ENCODE measurements around the gene GNG10. TPM values are rescaled to one million over a fixed set of nuclear protein-coding genes. Genes with fewer than 3 reads are reported as not detected.

The GNG10 gene
- total RNA-seq, 2 donors from 2014 or later: 17.2 to 24.7 TPM

DNA sequence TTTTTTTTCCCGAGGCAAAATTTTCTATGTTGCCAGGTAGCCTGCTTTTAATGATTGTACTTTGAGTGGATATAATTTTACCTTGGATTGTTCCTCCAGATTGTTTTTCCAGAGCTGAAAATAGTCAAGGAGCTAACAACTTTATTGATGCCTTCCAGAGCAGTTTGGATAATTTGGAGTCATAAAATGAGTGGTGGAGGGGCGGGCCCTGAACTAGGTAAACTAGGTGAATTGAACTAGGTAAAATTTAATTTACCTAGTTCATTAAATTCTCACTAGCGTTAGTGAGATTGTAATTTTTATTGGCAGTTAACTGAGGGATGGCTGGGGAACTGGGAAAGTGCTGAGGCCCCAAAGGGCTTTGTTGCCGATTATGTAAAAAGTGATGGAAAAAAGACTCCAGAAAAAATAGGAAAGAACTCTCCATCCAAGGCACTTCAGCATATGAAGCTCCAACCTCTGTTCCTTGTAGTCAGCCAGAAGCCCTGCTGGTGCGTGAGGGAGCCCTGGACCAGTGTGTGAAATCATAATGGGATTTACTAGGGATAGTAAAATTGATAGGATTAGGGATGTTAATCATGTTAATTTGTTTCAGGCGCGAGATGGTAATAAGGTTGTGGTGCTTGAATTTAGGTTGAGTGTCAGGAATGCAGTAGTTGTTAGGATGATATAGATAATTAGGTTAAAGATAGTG is 28.6 kb upstream of the GNG10 start:
- no peak for DNase-seq
- ATAC-seq (replicated peaks in 1 of 2): no peak
- H3K36me3 Mint-ChIP-seq (ENCODE audit: insufficient read depth in 2 of 2): peaks cover 1 to 5% of the 10 kb centered on the region in 2 donors
- H3K27me3 Mint-ChIP-seq (ENCODE audit: low read depth): no peaks in the 10 kb centered on the region
- H3K4me1 Mint-ChIP-seq (ENCODE audit: low read depth): peaks cover 52% of the 10 kb centered on the region
- peak overlapping the region; percentile 11 for H3K27ac Mint-ChIP-seq
- H3K4me3 Mint-ChIP-seq: peak overlapping the region; percentile 85 to 92
- no peaks in the 10 kb centered on the region for H3K9me3 Mint-ChIP-seq

DNA sequence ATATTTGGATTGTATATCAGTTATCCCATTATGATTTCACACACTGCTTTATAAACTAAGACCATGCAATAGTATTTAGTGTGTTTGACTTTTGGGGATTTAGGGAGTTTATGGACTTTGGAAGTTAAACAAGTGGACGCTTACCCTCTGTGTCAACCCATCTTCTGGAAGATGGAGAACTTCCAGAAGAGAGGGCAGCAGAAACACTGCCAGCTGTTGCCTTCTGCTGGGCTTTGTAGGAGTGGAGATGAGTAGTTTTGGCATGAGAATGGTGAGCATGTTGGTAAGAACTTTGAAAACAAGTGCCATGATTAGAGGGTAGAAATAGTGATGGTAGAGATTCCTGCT is 28.0 kb upstream of the GNG10 start:
- H3K4me1 Mint-ChIP-seq (ENCODE audit: low read depth): peaks cover 52% of the 10 kb centered on the region

DNA sequence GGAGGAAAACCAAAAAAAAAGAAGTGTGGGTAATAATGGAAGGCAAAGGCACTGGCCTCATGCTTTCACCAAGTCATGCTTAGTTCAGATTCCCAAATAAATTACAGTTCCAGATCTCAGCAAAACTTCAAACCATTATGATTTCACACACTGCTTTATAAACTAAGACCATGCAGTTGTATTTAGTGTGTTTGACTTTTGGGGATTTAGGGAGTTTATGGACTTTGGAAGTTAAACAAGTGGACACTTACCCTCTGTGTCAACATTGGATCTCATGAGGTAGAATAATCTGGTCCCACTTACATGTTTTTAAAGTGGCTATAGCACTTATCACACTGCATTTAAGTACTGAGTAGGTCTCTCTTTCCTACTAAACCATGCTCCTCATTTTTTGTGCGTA is 26.5 kb upstream of the GNG10 start:
- Mint-ChIP-seq H3K27ac (no peak overlapping the region), H3K36me3 (ENCODE audit: insufficient read depth in 2 of 2) (peaks cover 1 to 5% of the 10 kb centered on the region in 2 donors), H3K9me3 (no peaks in the 10 kb centered on the region), H3K4me3 (peak overlapping the region in 1 of 2 donors; percentile 55), H3K27me3 (ENCODE audit: low read depth) (no peaks in the 10 kb centered on the region), H3K4me1 (ENCODE audit: low read depth) (peaks cover 52% of the 10 kb centered on the region)
- ATAC-seq (replicated peaks in 1 of 2): no peak
- DNase-seq: no peak

More for the DNA sequence above, 28.0 kb upstream of the GNG10 start:
- Mint-ChIP-seq H3K4me3 (peak overlapping the region; percentile 85 to 92), H3K36me3 (ENCODE audit: insufficient read depth in 2 of 2) (peaks cover 1 to 5% of the 10 kb centered on the region in 2 donors), H3K9me3 (no peaks in the 10 kb centered on the region), H3K27me3 (ENCODE audit: low read depth) (no peaks in the 10 kb centered on the region), H3K27ac (no peak overlapping the region)
- no peak for DNase-seq
- ATAC-seq (replicated peaks in 1 of 2): no peak

DNA sequence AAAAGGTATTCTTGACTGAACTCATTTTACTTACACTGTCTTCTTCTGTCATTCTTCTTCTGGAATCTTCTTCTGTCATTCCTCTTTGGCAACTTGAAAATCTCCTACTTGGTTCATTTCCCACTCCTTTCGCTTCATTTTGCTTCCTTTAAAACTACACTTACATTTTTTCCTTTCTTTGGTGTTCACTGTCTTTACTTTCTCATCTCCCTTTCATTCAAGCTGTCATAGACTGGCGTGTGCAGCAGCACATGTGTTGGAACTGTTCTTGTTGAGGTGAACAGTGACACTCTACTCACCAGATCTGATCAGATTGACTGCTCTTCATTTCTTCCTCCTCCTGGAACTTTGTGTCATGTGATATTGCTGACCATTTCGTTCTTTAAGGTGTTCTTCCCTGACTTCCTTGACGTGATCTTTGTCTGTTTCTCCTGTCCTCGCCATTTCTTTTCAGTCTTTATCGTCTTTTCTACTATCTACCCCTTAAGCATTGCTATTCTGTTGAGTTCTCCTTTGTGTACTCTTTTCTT is 23.9 kb upstream of the GNG10 start:
- peaks cover 38% of the 10 kb centered on the region for H3K4me1 Mint-ChIP-seq (ENCODE audit: low read depth)
- no peaks in the 10 kb centered on the region for H3K9me3 Mint-ChIP-seq
- H3K27ac Mint-ChIP-seq: no peak overlapping the region
- no peak for DNase-seq
- no peaks in the 10 kb centered on the region for H3K27me3 Mint-ChIP-seq (ENCODE audit: low read depth)
- no peak for ATAC-seq (replicated peaks in 1 of 2)
- peaks cover 1 to 5% of the 10 kb centered on the region in 2 donors for H3K36me3 Mint-ChIP-seq (ENCODE audit: insufficient read depth in 2 of 2)
- no peak overlapping the region for H3K4me3 Mint-ChIP-seq

DNA sequence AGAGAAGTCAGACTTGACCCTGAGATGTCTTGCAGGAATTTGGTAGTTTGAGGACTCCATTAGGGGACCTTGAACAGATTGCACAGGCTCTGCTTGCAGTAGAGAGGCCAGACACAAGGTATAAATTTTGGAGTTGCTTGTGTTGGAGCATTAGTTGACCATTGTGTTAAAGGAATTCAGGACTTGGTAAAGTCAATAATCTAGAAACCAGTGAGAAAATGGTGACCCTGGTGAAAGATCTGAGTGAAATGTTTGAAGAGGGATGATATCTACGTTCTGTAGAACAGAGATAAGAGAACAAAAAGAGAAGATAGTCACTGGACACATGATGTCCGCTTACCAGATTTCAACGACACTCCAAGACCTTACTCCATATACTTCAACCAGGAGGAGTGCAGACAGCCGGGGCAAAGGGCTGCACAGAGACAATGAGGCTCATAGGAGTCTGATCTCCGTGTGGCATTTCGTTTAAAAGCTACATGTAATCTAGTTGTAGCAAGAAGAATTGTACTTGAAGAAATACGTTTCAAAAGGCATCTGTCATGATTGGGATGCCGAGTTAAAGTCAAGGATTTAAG is 17.1 kb upstream of the GNG10 start:
- Mint-ChIP-seq H3K9me3 (no peaks in the 10 kb centered on the region), H3K4me1 (ENCODE audit: low read depth) (no peaks in the 10 kb centered on the region), H3K36me3 (ENCODE audit: insufficient read depth in 2 of 2) (peaks cover 3 to 6% of the 10 kb centered on the region in 2 donors), H3K27ac (no peak overlapping the region), H3K4me3 (no peak overlapping the region), H3K27me3 (ENCODE audit: low read depth) (no peaks in the 10 kb centered on the region)
- ATAC-seq (replicated peaks in 1 of 2): no peak
- no peak for DNase-seq

DNA sequence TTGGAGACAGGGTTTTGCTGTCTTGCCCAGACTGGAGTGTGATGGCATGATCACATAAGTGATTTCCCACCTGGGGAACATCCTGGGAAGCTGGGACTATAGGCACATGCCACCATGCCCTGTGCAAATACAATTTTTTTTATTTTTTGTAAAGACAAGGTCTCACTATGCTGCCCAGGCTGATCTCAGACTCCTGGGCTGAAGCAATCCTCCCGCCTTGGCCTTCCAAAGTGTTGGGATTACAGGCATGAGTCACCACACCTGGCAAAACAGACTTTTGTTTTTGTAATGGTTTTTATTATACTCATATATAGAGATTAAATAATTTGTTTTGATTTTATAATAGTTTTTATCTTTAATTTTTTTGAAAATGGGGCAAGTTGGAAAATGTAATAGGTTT is 15.6 kb upstream of the GNG10 start:
- DNase-seq (no peak), ATAC-seq (replicated peaks in 1 of 2) (no peak)
- H3K27me3 Mint-ChIP-seq (ENCODE audit: low read depth): no peaks in the 10 kb centered on the region
- peaks cover 3 to 13% of the 10 kb centered on the region in 2 donors for H3K36me3 Mint-ChIP-seq (ENCODE audit: insufficient read depth in 2 of 2)
- H3K9me3 Mint-ChIP-seq: no peaks in the 10 kb centered on the region
- no peak overlapping the region for H3K27ac Mint-ChIP-seq
- no peak overlapping the region for H3K4me3 Mint-ChIP-seq
- no peaks in the 10 kb centered on the region for H3K4me1 Mint-ChIP-seq (ENCODE audit: low read depth)

DNA sequence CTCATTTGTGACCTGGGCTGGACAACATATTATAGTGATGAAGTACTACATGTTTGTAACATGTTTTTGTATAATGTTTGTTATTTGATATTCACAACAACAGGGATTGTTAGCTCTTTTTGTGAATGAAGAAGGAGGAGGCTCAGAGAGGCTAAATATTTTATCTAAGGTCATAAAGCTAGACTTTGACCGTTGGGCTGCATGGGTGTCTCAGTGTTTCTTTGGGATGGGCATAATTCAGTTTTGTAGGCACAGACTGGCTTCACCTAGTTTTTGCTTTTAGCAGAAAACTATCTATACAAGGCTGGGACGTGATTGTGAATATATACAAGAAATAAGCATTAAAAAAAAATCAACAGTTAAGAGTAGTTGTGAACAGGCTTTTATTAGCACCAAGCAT is 15.0 kb upstream of the GNG10 start:
- no peak for DNase-seq
- no peaks in the 10 kb centered on the region for H3K9me3 Mint-ChIP-seq
- peaks cover 3 to 13% of the 10 kb centered on the region in 2 donors for H3K36me3 Mint-ChIP-seq (ENCODE audit: insufficient read depth in 2 of 2)
- H3K4me3 Mint-ChIP-seq: no peak overlapping the region
- no peak for ATAC-seq (replicated peaks in 1 of 2)
- no peak overlapping the region for H3K27ac Mint-ChIP-seq
- no peaks in the 10 kb centered on the region for H3K4me1 Mint-ChIP-seq (ENCODE audit: low read depth)
- H3K27me3 Mint-ChIP-seq (ENCODE audit: low read depth): no peaks in the 10 kb centered on the region

DNA sequence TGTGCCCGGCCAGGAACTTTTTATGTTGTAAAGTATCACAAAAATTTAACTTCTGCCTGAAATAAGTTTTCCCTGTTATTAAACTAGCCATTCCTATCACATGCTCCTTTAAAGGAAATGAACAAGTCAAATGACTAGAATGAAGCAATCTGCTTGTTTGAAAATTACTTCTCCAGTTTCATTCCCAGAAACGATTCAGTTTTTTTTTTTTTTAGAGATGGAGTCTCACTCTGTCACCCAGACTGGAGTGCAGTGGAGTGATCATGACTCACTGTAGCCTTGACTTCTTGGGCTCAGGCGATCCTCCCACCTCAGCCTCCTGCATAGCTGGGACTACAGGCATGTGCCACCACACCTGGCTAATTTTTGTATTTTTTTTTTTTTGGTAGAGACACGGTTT is 13.3 kb upstream of the GNG10 start:
- Mint-ChIP-seq H3K27me3 (ENCODE audit: low read depth) (no peaks in the 10 kb centered on the region), H3K4me3 (no peak overlapping the region), H3K36me3 (ENCODE audit: insufficient read depth in 2 of 2) (peaks cover 5 to 16% of the 10 kb centered on the region in 2 donors)

DNA sequence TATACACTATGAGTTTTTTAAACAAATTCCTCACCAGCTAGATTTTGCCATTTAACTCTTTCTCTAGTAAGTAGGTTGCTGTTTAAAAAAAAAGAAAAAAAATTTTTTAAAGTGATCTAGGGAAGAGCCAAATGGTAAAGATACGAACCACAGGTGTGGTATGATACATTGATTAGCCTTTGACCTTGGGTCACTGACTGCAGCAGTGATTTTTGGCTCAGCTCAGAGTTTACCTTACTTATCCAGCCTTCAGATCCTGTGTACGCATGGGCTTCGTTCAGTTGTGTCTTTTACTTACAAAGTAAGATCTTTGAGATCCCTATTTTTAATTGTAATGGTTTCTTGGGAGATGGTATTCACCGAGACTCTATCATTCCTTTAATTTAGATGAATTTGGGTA is 12.4 kb upstream of the GNG10 start:
- Mint-ChIP-seq H3K9me3 (no peaks in the 10 kb centered on the region), H3K4me1 (ENCODE audit: low read depth) (no peaks in the 10 kb centered on the region), H3K4me3 (no peak overlapping the region), H3K36me3 (ENCODE audit: insufficient read depth in 2 of 2) (peaks cover 5 to 16% of the 10 kb centered on the region in 2 donors), H3K27ac (no peak overlapping the region), H3K27me3 (ENCODE audit: low read depth) (no peaks in the 10 kb centered on the region)
- ATAC-seq (replicated peaks in 1 of 2) (no peak), DNase-seq (no peak)

More for the DNA sequence above, 13.3 kb upstream of the GNG10 start:
- Mint-ChIP-seq H3K4me1 (ENCODE audit: low read depth) (no peaks in the 10 kb centered on the region), H3K27ac (no peak overlapping the region), H3K9me3 (no peaks in the 10 kb centered on the region)
- DNase-seq (no peak), ATAC-seq (replicated peaks in 1 of 2) (no peak)

DNA sequence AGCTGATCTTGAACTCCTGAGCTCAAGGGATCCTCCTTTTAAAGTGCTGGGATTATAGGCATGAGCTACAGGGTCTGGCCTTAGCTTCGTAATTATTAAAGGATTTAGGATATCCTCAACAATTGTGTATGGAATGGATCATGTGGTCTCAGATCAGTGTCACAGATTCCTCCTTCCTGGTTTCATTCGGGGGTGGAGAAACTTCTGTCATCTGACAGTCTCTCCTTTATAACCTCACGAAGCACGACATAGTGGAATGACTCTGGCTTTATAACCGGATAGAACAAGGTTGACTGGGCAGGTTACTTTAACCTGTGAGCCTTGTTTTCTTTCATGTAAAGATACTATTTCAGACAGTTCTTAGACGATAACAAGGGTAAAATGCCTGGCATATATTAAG is 4.4 kb upstream of the GNG10 start:
- Mint-ChIP-seq H3K9me3 (no peaks in the 10 kb centered on the region), H3K36me3 (ENCODE audit: insufficient read depth in 2 of 2) (peaks cover 3 to 4% of the 10 kb centered on the region in 2 donors), H3K27ac (no peak overlapping the region), H3K27me3 (ENCODE audit: low read depth) (peaks cover 5% of the 10 kb centered on the region), H3K4me1 (ENCODE audit: low read depth) (peaks cover 11% of the 10 kb centered on the region), H3K4me3 (no peak overlapping the region)
- no peak for DNase-seq
- ATAC-seq (replicated peaks in 1 of 2): no peak

DNA sequence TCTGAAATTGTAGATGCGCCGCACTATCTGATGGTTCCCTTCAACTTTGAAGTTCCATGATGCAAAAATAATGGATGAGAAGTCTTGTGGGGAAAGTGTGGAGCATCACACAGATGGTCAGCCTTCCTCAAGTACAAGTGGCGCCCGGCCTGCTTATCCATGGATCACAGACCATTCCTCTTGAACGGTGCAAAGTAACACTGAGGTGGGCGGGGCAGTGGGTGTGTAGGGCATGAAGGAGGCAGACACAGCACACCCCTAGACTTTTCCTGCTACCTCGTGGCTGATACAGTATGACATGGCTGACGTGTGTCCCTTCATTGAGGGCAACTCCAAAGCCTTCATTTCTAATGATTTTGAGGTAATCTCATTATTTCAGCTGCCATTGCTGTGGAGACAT is 2.5 kb upstream of the GNG10 start:
- DNase-seq (no peak), ATAC-seq (replicated peaks in 1 of 2) (no peak)
- H3K9me3 Mint-ChIP-seq: no peaks in the 10 kb centered on the region
- no peak overlapping the region for H3K4me3 Mint-ChIP-seq
- peaks cover 6 to 10% of the 10 kb centered on the region in 2 donors for H3K36me3 Mint-ChIP-seq (ENCODE audit: insufficient read depth in 2 of 2)
- H3K27me3 Mint-ChIP-seq (ENCODE audit: low read depth): peaks cover 5% of the 10 kb centered on the region
- H3K4me1 Mint-ChIP-seq (ENCODE audit: low read depth): peaks cover 27% of the 10 kb centered on the region
- no peak overlapping the region for H3K27ac Mint-ChIP-seq

DNA sequence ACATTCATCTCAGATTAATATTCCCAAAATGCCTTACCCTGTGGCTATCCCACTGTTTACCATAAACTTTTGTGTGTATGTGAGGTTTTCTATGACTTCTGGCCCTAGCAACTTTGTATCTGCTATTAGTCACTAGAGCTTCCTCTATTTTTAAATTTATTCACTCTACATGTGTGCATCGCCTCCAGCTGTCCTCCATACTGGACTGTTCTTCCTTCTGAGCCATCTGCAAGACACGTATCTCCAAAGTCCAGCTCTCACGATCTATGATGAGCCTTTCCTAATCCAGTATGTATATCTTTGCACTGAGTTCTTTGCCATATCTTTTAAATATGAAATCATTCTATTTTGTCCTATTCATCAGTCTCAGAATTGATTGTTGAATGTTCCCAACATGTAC is 1.7 kb upstream of the GNG10 start:
- no peak overlapping the region for H3K4me3 Mint-ChIP-seq

DNA sequence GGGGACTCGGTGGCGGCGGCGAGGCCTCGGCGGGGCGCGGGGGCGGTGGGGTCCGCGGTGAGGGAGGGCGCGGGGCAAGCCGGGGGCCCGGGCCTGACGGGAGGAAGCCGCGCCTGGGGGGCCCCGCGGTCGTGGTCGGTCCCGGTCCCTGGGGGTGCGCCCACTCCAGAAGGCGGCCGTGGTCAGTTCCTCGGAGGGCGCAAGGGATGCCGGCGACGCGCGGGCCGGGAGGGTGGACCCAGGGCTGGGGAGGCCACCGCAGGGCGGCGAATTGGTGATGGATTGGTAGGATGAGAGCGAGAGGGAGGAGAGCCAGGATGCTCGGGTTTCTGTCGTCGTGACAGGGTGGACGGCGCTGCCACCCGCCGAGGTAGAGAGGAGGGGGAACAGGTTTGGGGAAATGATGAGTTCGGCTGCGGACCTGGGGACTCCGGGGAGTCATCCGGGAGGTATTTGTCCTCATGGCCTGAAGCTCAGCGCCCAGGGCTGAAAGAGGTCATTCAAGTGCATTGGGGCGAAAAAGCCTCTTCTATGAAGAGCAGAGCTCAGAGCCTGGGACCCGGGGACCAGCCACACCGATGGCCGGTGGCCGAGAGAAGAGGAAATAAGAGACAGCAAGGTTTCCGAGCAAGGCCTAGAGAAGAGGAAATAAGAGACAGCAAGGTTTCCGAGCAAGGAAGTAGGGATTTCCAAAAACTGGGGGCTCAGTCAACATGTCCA is 557 bp downstream of the GNG10 start:
- DNase-seq: peak; percentile 46 to 49
- Mint-ChIP-seq H3K36me3 (ENCODE audit: insufficient read depth in 2 of 2) (peaks cover 7 to 10% of the 10 kb centered on the region in 2 donors), H3K4me3 (peak overlapping the region; percentile 93 to 97), H3K27ac (peak overlapping the region; percentile 96), H3K27me3 (ENCODE audit: low read depth) (peaks cover 5% of the 10 kb centered on the region), H3K4me1 (ENCODE audit: low read depth) (peaks cover 27% of the 10 kb centered on the region), H3K9me3 (no peaks in the 10 kb centered on the region)
- peak; percentile 41 to 54 for ATAC-seq (replicated peaks in 1 of 2)

More for the DNA sequence above, 1.7 kb upstream of the GNG10 start:
- Mint-ChIP-seq H3K4me1 (ENCODE audit: low read depth) (peaks cover 27% of the 10 kb centered on the region), H3K36me3 (ENCODE audit: insufficient read depth in 2 of 2) (peaks cover 6 to 10% of the 10 kb centered on the region in 2 donors), H3K9me3 (no peaks in the 10 kb centered on the region), H3K27ac (no peak overlapping the region), H3K27me3 (ENCODE audit: low read depth) (peaks cover 5% of the 10 kb centered on the region)
- ATAC-seq (replicated peaks in 1 of 2): no peak
- no peak for DNase-seq
